ENCODE data around the gene PTGFRN. TPM values are rescaled to one million over a fixed set of nuclear protein-coding genes. Genes with fewer than 3 reads are reported as not detected.

PTGFRN gene
- total RNA-seq, 1 donor from 2014 or later = 53.2 TPM

- Histone ChIP-seq H3K4me3 (no peak overlapping the region), H3K4me1 (no peaks in the 10 kb centered on the region), H3K79me2 (ENCODE audit: low read depth) (no peaks in the 10 kb centered on the region), H3K9ac (no peak overlapping the region), H3K36me3 (no peaks in the 10 kb centered on the region), H3K4me2 (no peak overlapping the region), H2AFZ (replicated peaks) (no peak overlapping the region), H3K9me3 (ENCODE audit: low read depth) (no peaks in the 10 kb centered on the region), H3K27ac (no peak overlapping the region), H3K27me3 (no peaks in the 10 kb centered on the region), H4K20me1 (ENCODE audit: low read depth) (no peaks in the 10 kb centered on the region), H3F3A (ENCODE audit: low read depth) (no peaks in the 10 kb centered on the region)
- no peak for DNase-seq (ENCODE audit: low spot score)
- Mint-ChIP-seq H3K4me3 (no peak overlapping the region), H3K4me1 (no peaks in the 10 kb centered on the region), H3K27ac (no peak overlapping the region), H3K27me3 (ENCODE audit: insufficient read depth, low read depth) (peaks cover 4% of the 10 kb centered on the region), H3K36me3 (peaks cover 7% of the 10 kb centered on the region), H3K9me3 (peaks cover 6% of the 10 kb centered on the region)
- TF ChIP-seq EZH2phosphoT487 (IDR thresholded peaks at IDR 0.05) = no peak
These were observed 87.3 kb downstream of the PTGFRN start for GRCh38 chr1:116997066-116997465.

- Mint-ChIP-seq H3K27ac (no peak overlapping the region), H3K27me3 (ENCODE audit: insufficient read depth, low read depth) (peaks cover 4% of the 10 kb centered on the region), H3K4me3 (no peak overlapping the region), H3K36me3 (peaks cover 5% of the 10 kb centered on the region), H3K9me3 (peaks cover 4% of the 10 kb centered on the region), H3K4me1 (no peaks in the 10 kb centered on the region)
- TF ChIP-seq EZH2 (IDR thresholded peaks at IDR 0.05) (no peak), EZH2phosphoT487 (IDR thresholded peaks at IDR 0.05) (no peak), CTCF (IDR thresholded peaks at IDR 0.05) (no peak)
- H2AFZ ChIP-seq (replicated peaks) = no peak overlapping the region
- H3K9ac ChIP-seq = no peak overlapping the region
- H3F3A ChIP-seq (ENCODE audit: low read depth) = no peaks in the 10 kb centered on the region
- no peaks in the 10 kb centered on the region for H3K4me1 ChIP-seq
- no peaks in the 10 kb centered on the region for H3K36me3 ChIP-seq
- no peak overlapping the region for H3K4me3 ChIP-seq
- H3K9me3 ChIP-seq (ENCODE audit: low read depth) = no peaks in the 10 kb centered on the region
- H3K79me2 ChIP-seq (ENCODE audit: low read depth) = no peaks in the 10 kb centered on the region
- no peaks in the 10 kb centered on the region for H3K27me3 ChIP-seq
- no peaks in the 10 kb centered on the region for H4K20me1 ChIP-seq (ENCODE audit: low read depth)
- no peak for DNase-seq (ENCODE audit: low spot score)
- H3K27ac ChIP-seq = no peak overlapping the region
- no peak overlapping the region for H3K4me2 ChIP-seq
These were observed 87.9 kb downstream of the PTGFRN start for GRCh38 chr1:116997636-116998035.

DNA sequence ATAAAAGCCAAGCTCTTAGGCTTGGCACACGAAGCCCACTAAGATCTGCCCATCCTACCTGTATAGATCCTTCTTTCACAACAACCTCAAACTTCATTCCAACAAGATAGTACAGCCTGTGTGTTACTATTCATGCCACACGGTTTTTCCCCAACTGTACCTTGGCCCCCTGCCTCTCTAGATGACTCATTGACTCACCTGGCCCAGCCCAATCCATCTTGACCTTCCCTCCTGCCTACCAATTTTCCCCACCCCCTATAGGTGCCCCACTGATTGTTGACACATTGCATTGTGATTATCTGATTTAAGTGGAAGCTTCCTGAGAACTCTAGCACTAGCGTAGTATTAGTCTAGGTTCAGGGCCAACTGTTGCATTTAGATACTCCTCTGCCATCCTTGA lies 89.9 kb downstream of the PTGFRN start:
- H3K27ac Mint-ChIP-seq = no peak overlapping the region
- no peak overlapping the region for H3K27ac ChIP-seq
- H3K27me3 Mint-ChIP-seq (ENCODE audit: insufficient read depth, low read depth) = peaks cover 4% of the 10 kb centered on the region
- no peak overlapping the region for H3K9ac ChIP-seq
- H4K20me1 ChIP-seq (ENCODE audit: low read depth) = no peaks in the 10 kb centered on the region
- H3K4me2 ChIP-seq = no peak overlapping the region
- H3K9me3 Mint-ChIP-seq = no peaks in the 10 kb centered on the region
- H3K4me3 ChIP-seq = no peak overlapping the region
- H3K4me1 Mint-ChIP-seq = no peaks in the 10 kb centered on the region
- TF ChIP-seq EZH2phosphoT487 (IDR thresholded peaks at IDR 0.05) (no peak), CTCF (IDR thresholded peaks at IDR 0.05) (no peak), EZH2 (IDR thresholded peaks at IDR 0.05) (no peak)
- H3K79me2 ChIP-seq (ENCODE audit: low read depth) = no peaks in the 10 kb centered on the region
- H2AFZ ChIP-seq (replicated peaks) = no peak overlapping the region
- H3K9me3 ChIP-seq (ENCODE audit: low read depth) = no peaks in the 10 kb centered on the region
- no peaks in the 10 kb centered on the region for H3K36me3 Mint-ChIP-seq
- no peaks in the 10 kb centered on the region for H3K4me1 ChIP-seq
- no peak for DNase-seq (ENCODE audit: low spot score)
- H3F3A ChIP-seq (ENCODE audit: low read depth) = no peaks in the 10 kb centered on the region
- H3K27me3 ChIP-seq = no peaks in the 10 kb centered on the region
- no peaks in the 10 kb centered on the region for H3K36me3 ChIP-seq
- H3K4me3 Mint-ChIP-seq = no peak overlapping the region

- no peaks in the 10 kb centered on the region for H3K36me3 Mint-ChIP-seq
- H3K79me2 ChIP-seq (ENCODE audit: low read depth) = no peaks in the 10 kb centered on the region
- no peaks in the 10 kb centered on the region for H3K9me3 Mint-ChIP-seq
- H4K20me1 ChIP-seq (ENCODE audit: low read depth) = no peaks in the 10 kb centered on the region
- H3K9me3 ChIP-seq (ENCODE audit: low read depth) = no peaks in the 10 kb centered on the region
- DNase-seq (ENCODE audit: low spot score) = no peak
- H3K9ac ChIP-seq = no peak overlapping the region
- H3K27me3 Mint-ChIP-seq (ENCODE audit: insufficient read depth, low read depth) = peaks cover 4% of the 10 kb centered on the region
- no peaks in the 10 kb centered on the region for H3K4me1 ChIP-seq
- no peaks in the 10 kb centered on the region for H3K36me3 ChIP-seq
- H3K27me3 ChIP-seq = no peaks in the 10 kb centered on the region
- TF ChIP-seq CTCF (IDR thresholded peaks at IDR 0.05) (no peak), EZH2phosphoT487 (IDR thresholded peaks at IDR 0.05) (no peak), EZH2 (IDR thresholded peaks at IDR 0.05) (no peak)
- H3K27ac ChIP-seq = no peak overlapping the region
- H2AFZ ChIP-seq (replicated peaks) = no peak overlapping the region
- no peak overlapping the region for H3K4me3 ChIP-seq
- H3K4me3 Mint-ChIP-seq = no peak overlapping the region
- no peak overlapping the region for H3K27ac Mint-ChIP-seq
- H3K4me2 ChIP-seq = no peak overlapping the region
- no peaks in the 10 kb centered on the region for H3K4me1 Mint-ChIP-seq
- H3F3A ChIP-seq (ENCODE audit: low read depth) = no peaks in the 10 kb centered on the region
These were observed 90.4 kb downstream of the PTGFRN start for GRCh38 chr1:117000142-117000541.
